Endometrium (tissue), 2 donors: ENCODE measurements around the gene AFF3.
"Not testable (repeated sequence)": the region's sequence is repeated elsewhere in the genome, so short reads cannot be mapped to it uniquely, and the experiment has no call there.

ENCODE experiments used
- FAIRE-seq: peaks from 2 replicates; lab custom pipeline; 2012; peaks lifted over from hg19 to GRCh38; lab: Jason Lieb, UNC
- donor health status: control.
- donor health status: control.

AFF3 gene

GRCh38 chr2:99960291-99960690, 182.1 kb downstream of the AFF3 start:
- FAIRE-seq: no peak

DNA sequence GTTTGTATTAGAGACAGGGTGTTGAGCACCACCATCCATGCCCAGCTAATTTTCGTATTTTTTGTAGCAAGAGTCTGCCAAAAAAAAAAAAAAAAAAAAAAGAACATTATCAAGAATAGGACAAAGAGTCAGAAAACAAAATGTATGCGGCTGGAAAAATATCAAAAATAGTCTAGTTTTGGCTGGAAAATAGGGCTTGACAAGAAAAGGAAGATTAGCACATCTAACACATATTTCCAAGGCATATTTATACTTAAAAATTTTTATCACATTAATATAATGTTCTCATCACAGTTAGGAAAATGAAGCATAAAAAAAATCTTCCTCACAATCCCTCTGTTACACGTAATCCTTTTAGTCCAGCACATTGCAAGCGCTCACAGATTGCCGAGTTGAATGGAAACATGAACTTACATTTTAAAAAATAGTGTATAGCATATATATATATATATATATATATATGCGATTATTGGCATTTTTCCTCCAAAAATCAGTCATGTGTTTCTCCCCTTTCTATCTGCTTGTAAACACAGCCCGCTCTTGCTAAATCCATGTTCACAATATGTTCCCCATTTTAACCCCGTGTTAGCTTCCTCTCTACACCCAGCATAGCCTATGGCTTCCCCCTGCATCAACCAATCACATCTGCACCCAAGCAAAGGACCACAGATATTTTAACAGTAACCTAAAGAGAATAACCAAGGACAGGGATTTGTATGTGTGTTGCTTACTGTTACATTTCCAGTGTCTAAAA, 183.0 kb downstream of the AFF3 start:
- no peak for FAIRE-seq

- no peak for FAIRE-seq
Observed at GRCh38 chr2:99957332-99958133, 184.9 kb downstream of the AFF3 start.

- no peak for FAIRE-seq
Observed at GRCh38 chr2:99956232-99957030, 186.0 kb downstream of the AFF3 start.

DNA sequence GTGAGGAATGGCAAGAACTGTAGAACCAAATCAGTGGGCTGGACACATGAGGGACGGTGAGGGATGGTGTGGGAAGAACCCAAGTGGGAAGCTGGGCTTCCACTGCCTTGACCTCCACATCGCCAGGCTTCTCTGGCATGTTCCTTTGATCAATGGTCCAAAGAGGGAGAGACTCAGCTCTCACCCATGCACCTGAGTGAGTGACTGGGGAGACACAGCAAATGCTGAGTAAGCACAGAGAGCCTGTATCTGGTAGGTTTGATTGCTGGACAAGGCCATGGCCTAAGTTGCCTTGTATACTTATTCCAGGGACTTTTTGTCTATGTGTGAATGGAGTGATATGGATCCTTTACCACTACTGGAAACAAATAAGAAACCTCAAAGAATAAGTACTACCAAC, 188.6 kb downstream of the AFF3 start:
- FAIRE-seq: no peak

DNA sequence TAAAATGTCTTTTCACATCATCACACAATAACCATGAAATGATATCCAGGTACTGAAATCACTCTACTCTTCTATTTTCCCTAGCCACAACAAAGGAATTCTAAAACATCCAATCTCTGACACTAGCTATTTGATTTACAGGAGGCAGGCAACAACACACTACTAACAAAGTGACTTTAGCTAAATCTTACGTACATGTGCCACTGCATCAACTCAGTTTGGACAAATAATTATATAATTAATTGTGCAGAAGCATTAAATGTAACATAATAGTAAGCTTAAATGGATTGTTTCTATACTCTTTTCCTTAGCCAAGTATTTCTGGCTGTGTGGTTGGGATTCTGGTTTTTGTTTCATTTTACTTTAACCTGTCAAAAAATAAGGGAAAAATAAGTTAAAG, 192.4 kb downstream of the AFF3 start:
- no peak for FAIRE-seq

DNA sequence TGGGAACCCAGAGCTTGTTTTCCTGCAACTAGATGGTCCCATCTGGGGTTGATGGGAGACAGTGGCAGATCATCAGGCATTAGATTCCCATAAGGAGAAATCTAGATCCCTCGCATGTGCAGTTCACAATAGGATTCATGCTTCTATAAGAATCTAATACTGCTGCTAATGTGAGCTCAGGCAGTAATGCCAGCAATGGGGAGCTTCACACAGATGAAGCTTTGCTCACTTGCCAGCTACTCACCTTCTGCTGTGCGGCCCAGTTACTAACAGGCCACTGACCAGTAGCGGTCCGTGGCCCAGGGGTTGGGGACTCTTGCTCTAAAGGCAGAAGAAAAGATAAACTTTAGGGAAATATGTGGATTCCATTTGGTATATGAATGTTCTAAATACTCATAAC, 192.9 kb downstream of the AFF3 start:
- FAIRE-seq: no peak

GRCh38 chr2:99948010-99948409, 194.4 kb downstream of the AFF3 start:
- no peak for FAIRE-seq

DNA sequence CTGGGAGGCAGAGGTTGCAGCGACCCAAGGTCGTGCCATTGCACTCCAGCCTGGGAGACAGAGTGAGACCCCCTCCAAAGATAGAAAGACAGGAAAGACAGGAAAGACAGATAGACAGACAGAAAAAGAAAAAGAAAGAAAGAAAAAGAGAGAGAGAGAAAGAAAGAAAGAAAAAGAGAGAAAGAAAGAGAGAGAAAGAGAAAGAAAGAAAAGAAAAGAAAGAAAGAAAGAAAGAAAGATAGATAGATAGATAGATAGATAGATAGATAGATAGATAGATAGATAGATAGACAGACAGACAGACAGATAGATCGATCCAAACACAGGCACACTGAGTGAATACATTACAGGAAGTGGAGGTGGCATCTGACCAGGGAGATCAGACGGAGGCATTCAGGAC, 195.0 kb downstream of the AFF3 start:
- not testable (repeated sequence) for FAIRE-seq

- no peak for FAIRE-seq
Observed at GRCh38 chr2:99944019-99944418, 198.4 kb downstream of the AFF3 start.

GRCh38 chr2:99942561-99943347, 199.6 kb downstream of the AFF3 start:
- FAIRE-seq: no peak

DNA sequence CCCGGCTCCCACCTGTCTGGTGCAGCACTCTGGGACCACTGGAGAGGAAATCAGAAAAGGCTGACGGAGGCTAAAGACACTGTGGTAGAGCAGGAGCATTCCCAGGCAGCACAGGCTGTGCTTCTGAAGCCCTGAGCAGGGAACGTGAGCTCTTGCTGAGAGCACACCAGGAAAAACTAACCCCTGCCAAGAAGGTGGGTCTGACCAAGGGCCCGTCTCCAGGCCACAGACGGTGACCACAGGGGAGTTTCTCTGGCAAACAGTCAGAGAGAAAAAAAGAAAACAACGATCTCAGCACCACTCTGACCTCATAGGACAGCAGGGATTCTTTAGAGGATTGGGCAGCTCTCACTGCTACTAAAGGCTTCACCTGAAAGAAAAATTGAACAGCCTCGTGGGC, 201.4 kb downstream of the AFF3 start:
- FAIRE-seq: no peak

GRCh38 chr2:99939135-99939534, 203.3 kb downstream of the AFF3 start:
- FAIRE-seq: no peak

DNA sequence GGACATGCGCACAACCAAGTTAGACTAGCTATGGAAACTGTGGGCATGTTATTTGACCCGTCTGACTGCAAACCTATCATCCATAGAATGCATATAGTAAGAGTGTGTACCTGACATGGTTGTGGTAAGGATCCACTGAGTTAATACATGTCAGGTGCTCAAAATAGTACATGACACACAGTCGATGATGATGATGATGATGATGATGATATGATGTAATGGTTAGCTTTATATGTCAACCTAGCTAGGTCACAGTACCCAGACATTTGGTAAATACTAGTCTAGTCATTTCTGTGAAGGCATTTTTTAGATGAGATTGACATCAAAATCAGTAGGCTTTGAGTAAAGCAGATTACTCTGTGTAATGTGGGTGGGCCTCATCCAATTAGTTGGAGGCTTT, 204.1 kb downstream of the AFF3 start:
- no peak for FAIRE-seq

GRCh38 chr2:99936065-99936464, 206.3 kb downstream of the AFF3 start:
- no peak for FAIRE-seq

- FAIRE-seq: no peak
Observed at GRCh38 chr2:99935662-99936061, 206.7 kb downstream of the AFF3 start.

- no peak for FAIRE-seq
Observed at GRCh38 chr2:99933894-99934650, 208.3 kb downstream of the AFF3 start.

DNA sequence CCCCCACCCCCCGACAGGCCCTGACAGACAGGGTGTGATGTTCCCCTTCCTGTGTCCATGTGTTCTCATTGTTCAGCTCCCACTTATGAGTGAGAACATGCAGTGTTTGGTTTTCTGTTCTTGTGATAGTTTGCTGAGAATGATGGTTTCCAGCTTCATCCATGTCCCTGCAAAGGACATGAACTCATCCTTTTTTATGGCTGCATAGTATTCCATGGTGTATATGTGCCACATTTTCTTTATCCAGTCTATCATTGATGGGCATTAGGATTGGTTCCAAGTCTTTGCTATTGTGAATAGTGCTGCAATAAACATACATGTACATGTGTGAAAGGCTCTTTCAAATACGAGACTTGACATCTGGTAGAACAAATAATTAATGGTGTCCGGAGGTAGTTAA, 208.9 kb downstream of the AFF3 start:
- FAIRE-seq: not testable (repeated sequence)

DNA sequence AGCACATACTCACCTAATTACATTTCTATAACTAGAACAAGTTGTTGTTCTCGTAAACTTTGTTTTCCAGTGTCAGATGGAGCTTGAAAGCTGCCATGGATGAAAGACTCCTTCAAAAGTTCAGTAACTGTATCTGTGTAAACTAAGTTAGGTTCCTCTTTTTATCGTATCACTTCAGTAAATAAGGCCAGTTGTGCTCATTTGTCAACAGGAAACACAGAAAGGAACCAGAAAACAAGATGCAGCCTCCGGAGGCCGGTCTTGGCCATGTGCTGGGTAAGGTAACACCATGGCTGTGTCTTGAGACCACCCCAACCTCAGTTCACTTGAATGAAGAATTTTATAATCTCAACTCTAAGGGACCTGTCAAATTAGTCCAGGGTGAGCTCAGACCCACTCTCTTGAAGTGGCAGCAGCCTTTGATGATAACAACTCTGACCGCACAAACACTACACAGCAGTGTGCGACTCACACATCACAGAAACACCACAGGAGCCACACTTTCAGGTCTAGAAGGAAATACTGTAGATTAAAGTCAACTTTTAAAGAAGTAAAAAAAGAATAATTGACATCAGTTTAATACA, 213.8 kb downstream of the AFF3 start:
- FAIRE-seq: no peak

DNA sequence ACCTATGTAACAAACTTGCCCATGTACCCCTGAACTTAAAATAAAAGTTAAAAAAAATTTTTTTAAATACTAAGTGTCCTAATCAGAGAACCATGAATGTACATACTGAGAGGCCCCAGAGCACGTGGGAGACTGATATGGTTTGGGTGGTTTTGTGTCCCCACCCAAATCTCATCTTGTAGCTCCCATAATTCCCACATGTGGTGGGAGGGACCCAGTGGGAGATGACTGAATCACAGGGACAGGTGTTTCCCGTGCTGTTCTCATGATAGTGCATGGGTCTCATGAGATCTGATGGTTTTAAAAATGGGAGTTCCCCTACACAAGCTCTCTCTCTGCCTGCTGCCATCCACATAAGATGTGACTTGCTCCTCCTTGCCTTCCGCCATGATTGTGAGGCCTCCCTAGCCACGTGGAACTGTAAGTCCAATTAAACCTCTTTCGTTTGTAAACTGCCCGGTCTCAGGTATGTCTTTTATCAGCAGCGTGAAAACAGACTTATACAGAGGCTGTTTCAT, 214.6 kb downstream of the AFF3 start:
- not testable (repeated sequence) for FAIRE-seq

DNA sequence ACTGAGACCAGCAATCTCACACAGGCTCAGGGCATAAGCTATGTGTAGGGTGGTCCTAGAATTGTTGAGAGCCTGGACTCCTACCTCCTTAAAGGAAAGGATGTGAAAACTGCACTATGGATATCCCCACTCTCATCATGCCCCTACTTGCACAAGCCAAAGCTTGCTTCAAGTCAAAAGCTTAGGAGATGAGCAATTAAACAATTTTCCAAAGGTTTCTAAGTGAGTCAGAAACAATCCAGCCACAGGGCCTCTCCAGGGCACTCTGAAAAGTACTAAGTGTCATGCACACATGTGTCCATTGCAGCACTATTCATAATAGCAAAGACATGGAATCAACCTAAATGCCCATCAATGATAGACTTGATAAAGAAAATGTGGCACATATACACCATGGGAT, 215.4 kb downstream of the AFF3 start:
- FAIRE-seq: no peak
